KOPT-K1 (cell line): Measurements from ENCODE around the gene LAMA3.

Experiments used
- H3K27ac ChIP-seq: fragments of 200-600 bp; sonication (generic); 2 replicates; pipeline ENCODE4 v1.5.1; 2016; ENCODE audit warnings: antibody characterized with exemption, mild to moderate bottlenecking, low read depth, low read length; ENCODE audit not compliant: poor library complexity, severe bottlenecking
- H3K36me3 ChIP-seq: fragments of 200-600 bp; sonication (generic); 2 replicates; pipeline ENCODE4 v1.5.1; 2017; ENCODE audit warnings: antibody characterized with exemption, mild to moderate bottlenecking, low read length, moderate library complexity; ENCODE audit not compliant: insufficient read depth
- H3K9me3 ChIP-seq: fragments of 200-600 bp; sonication (generic); 2 replicates; pipeline ENCODE4 v1.5.1; 2017; ENCODE audit warnings: antibody characterized with exemption, low read length, mild to moderate bottlenecking; ENCODE audit not compliant: insufficient read depth, poor library complexity, severe bottlenecking

LAMA3 gene

GRCh38 chr18:23857756-23858155 lies 168.5 kb downstream of the LAMA3 start:
- Histone ChIP-seq H3K9me3 (no peaks in the 10 kb centered on the region), H3K36me3 (no peaks in the 10 kb centered on the region), H3K27ac (no peak overlapping the region)

GRCh38 chr18:23859466-23860336 lies 170.4 kb downstream of the LAMA3 start:
- H3K36me3 ChIP-seq: no peaks in the 10 kb centered on the region
- H3K9me3 ChIP-seq: no peaks in the 10 kb centered on the region
- H3K27ac ChIP-seq: no peak overlapping the region

GRCh38 chr18:23861326-23861725 lies 172.1 kb downstream of the LAMA3 start:
- no peaks in the 10 kb centered on the region for H3K9me3 ChIP-seq
- H3K36me3 ChIP-seq: no peaks in the 10 kb centered on the region
- H3K27ac ChIP-seq: no peak overlapping the region

- H3K27ac ChIP-seq: no peak overlapping the region
Measured at GRCh38 chr18:23861805-23862470, 172.7 kb downstream of the LAMA3 start.

GRCh38 chr18:23864624-23865023 lies 175.4 kb downstream of the LAMA3 start:
- H3K9me3 ChIP-seq: no peaks in the 10 kb centered on the region
- peak overlapping the region; percentile 51 for H3K27ac ChIP-seq
- no peaks in the 10 kb centered on the region for H3K36me3 ChIP-seq

More at GRCh38 chr18:23861805-23862470, 172.7 kb downstream of the LAMA3 start:
- Histone ChIP-seq H3K9me3 (no peaks in the 10 kb centered on the region), H3K36me3 (no peaks in the 10 kb centered on the region)

GRCh38 chr18:23867006-23867405 lies 177.8 kb downstream of the LAMA3 start:
- no peak overlapping the region for H3K27ac ChIP-seq
- H3K9me3 ChIP-seq: no peaks in the 10 kb centered on the region
- no peaks in the 10 kb centered on the region for H3K36me3 ChIP-seq

GRCh38 chr18:23868136-23868785 lies 179.0 kb downstream of the LAMA3 start:
- no peaks in the 10 kb centered on the region for H3K36me3 ChIP-seq
- no peak overlapping the region for H3K27ac ChIP-seq
- no peaks in the 10 kb centered on the region for H3K9me3 ChIP-seq

GRCh38 chr18:23870676-23871380 lies 181.6 kb downstream of the LAMA3 start:
- H3K36me3 ChIP-seq: no peaks in the 10 kb centered on the region
- H3K27ac ChIP-seq: peak overlapping the region; percentile 44

GRCh38 chr18:23871410-23871809 lies 182.2 kb downstream of the LAMA3 start:
- H3K36me3 ChIP-seq: no peaks in the 10 kb centered on the region
- H3K9me3 ChIP-seq: no peaks in the 10 kb centered on the region
- H3K27ac ChIP-seq: peak overlapping the region; percentile 44

More at GRCh38 chr18:23870676-23871380, 181.6 kb downstream of the LAMA3 start:
- H3K9me3 ChIP-seq: no peaks in the 10 kb centered on the region

GRCh38 chr18:23872701-23873550 lies 183.7 kb downstream of the LAMA3 start:
- no peak overlapping the region for H3K27ac ChIP-seq
- no peaks in the 10 kb centered on the region for H3K36me3 ChIP-seq
- H3K9me3 ChIP-seq: no peaks in the 10 kb centered on the region

GRCh38 chr18:23875966-23876895 lies 187.0 kb downstream of the LAMA3 start:
- Histone ChIP-seq H3K27ac (no peak overlapping the region), H3K9me3 (no peaks in the 10 kb centered on the region), H3K36me3 (no peaks in the 10 kb centered on the region)

GRCh38 chr18:23876921-23877320 lies 187.7 kb downstream of the LAMA3 start:
- Histone ChIP-seq H3K27ac (no peak overlapping the region), H3K9me3 (no peaks in the 10 kb centered on the region), H3K36me3 (no peaks in the 10 kb centered on the region)

- no peak overlapping the region for H3K27ac ChIP-seq
- H3K9me3 ChIP-seq: no peaks in the 10 kb centered on the region
- no peaks in the 10 kb centered on the region for H3K36me3 ChIP-seq
Measured at GRCh38 chr18:23877371-23877770, 188.1 kb downstream of the LAMA3 start.
